PC-3 (cell line): ENCODE results near the gene CYP46A1. TPM values are rescaled to one million over a fixed set of nuclear protein-coding genes. Genes with fewer than 3 reads are reported as not detected.

Experiments used
- ATAC-seq: fragments of 200-7000 bp; cut with Tn5 transposase; 2 replicates; pipeline ENCODE4 v1.9.1; 2020; ENCODE audit warnings: mild to moderate bottlenecking, moderate library complexity
- BruUV-seq: library from RNA; stranded (reverse); fragments of 400-500 nt; replicated peaks from 2 replicates; lab custom pipeline; 2021; lab: Mats Ljungman, UMichigan
- CTCF ChIA-PET: fragments of 300-600 bp; sonication (Branson Sonifier 250); formaldehyde crosslinking; loops from one replicate; lab custom pipeline; 2022; ENCODE audit warnings: antibody characterized with exemption; lab: Charles Lee
- POLR2A ChIA-PET: fragments of 300-600 bp; sonication (Branson Sonifier 250); formaldehyde crosslinking; loops from one replicate; lab custom pipeline; 2022; ENCODE audit warnings: antibody characterized with exemption; ENCODE audit not compliant: unreplicated experiment; lab: Charles Lee
- DNase-seq: peaks from one replicate; pipeline ENCODE4 v3.0.0-alpha.2; 2015
- H2AFZ ChIP-seq: fragments of 300-600 bp; sonication (generic); 2 replicates; pipeline ENCODE4 v1.6.0; 2016; ENCODE audit warnings: antibody characterized with exemption, low read length
- H3F3A ChIP-seq: fragments of 300-600 bp; sonication (generic); one replicate; pipeline ENCODE4 v1.6.0; 2017; ENCODE audit warnings: antibody characterized with exemption, low read length, control low read depth, mild to moderate bottlenecking; ENCODE audit not compliant: unreplicated experiment
- H3K27ac ChIP-seq: fragments of 300-600 bp; sonication (generic); 2 replicates; pipeline ENCODE4 v1.5.1; 2016; ENCODE audit warnings: mild to moderate bottlenecking, low read length
- H3K27me3 ChIP-seq: fragments of 300-600 bp; sonication (generic); 2 replicates; pipeline ENCODE4 v1.6.1; 2016; ENCODE audit warnings: low read length, mixed read lengths
- H3K36me3 ChIP-seq: fragments of 300-600 bp; sonication (generic); 2 replicates; pipeline ENCODE4 v1.6.1; 2016; ENCODE audit warnings: low read depth, mixed run types, low read length, mixed read lengths
- H3K4me1 ChIP-seq: fragments of 300-600 bp; sonication (generic); 2 replicates; pipeline ENCODE4 v1.5.1; 2016; ENCODE audit warnings: low read length; ENCODE audit not compliant: insufficient read depth
- H3K4me2 ChIP-seq: fragments of 300-600 bp; sonication (generic); 2 replicates; pipeline ENCODE4 v1.6.0; 2016; ENCODE audit warnings: low read length
- H3K4me3 ChIP-seq: fragments of 300-600 bp; sonication (generic); 2 replicates; pipeline ENCODE4 v1.5.1; 2016; ENCODE audit warnings: mild to moderate bottlenecking, low read length, mixed read lengths
- H3K79me2 ChIP-seq: fragments of 300-600 bp; sonication (generic); 2 replicates; pipeline ENCODE4 v1.6.1; 2017; ENCODE audit warnings: low read length, mixed read lengths
- H3K9ac ChIP-seq: fragments of 300-600 bp; sonication (generic); 2 replicates; pipeline ENCODE4 v1.6.0; 2016; ENCODE audit warnings: mild to moderate bottlenecking, low read length
- H3K9me2 ChIP-seq: fragments of 300-600 bp; sonication (generic); replicated peaks from 2 replicates; pipeline ENCODE4 v1.6.1; 2016; ENCODE audit warnings: mixed run types, low read length, mixed read lengths
- H3K9me3 ChIP-seq: fragments of 300-600 bp; sonication (generic); 2 replicates; pipeline ENCODE4 v1.6.1; 2016; ENCODE audit warnings: low read length, mixed read lengths
- H4K20me1 ChIP-seq: fragments of 300-600 bp; sonication (generic); 2 replicates; pipeline ENCODE4 v1.6.1; 2016; ENCODE audit warnings: low read length, mixed read lengths
- EZH2 ChIP-seq: fragments of 300-600 bp; sonication (generic); IDR thresholded peaks from one replicate; pipeline ENCODE4 v1.6.1; 2017; ENCODE audit warnings: antibody characterized with exemption, mild to moderate bottlenecking, low read length; ENCODE audit not compliant: unreplicated experiment
- EZH2phosphoT487 ChIP-seq: fragments of 300-600 bp; sonication (generic); IDR thresholded peaks from 2 replicates; pipeline ENCODE4 v1.6.1; 2018; ENCODE audit warnings: mild to moderate bottlenecking, antibody characterized with exemption, low read length, borderline replicate concordance
- intact Hi-C: fragments of 100-400 bp; cut with micrococcal nuclease; formaldehyde crosslinking; loops from 2 replicates; pipeline ENCODE4 v1.9.0; 2023
- total RNA-seq: library from RNA; depleted of rRNA; stranded (reverse); fragments of >200 nt; gene quantifications from 2 replicates; pipeline ENCODE4 v1.2.3, GENCODE V29; 2014
- TF ChIP-seq, protein P1 (sequence below): fragments of 300-600 bp; sonication (generic); conservative IDR thresholded peaks from 2 replicates; pipeline ENCODE4 v1.5.1; 2017; ENCODE audit warnings: antibody characterized with exemption, low read depth, mild to moderate bottlenecking, low read length

The CYP46A1 gene
- total RNA-seq, 1 experiment from 2014 or later: 1.2 TPM

- Histone ChIP-seq H3K27me3 (no peaks in the 10 kb centered on the region), H3K27ac (no peak overlapping the region), H3K4me3 (no peak overlapping the region), H3K4me1 (no peaks in the 10 kb centered on the region), H3K79me2 (no peaks in the 10 kb centered on the region), H3K9me3 (no peaks in the 10 kb centered on the region), H3K36me3 (no peaks in the 10 kb centered on the region), H2AFZ (no peak overlapping the region), H3F3A (no peaks in the 10 kb centered on the region), H3K9ac (no peak overlapping the region), H3K4me2 (no peak overlapping the region), H3K9me2 (no peaks in the 10 kb centered on the region), H4K20me1 (no peaks in the 10 kb centered on the region)
- ATAC-seq: no peak
- intact Hi-C loops: no loop called here
- POLR2A ChIA-PET: interaction anchor here (0.6 kb wide), 1 partner anchor 15 kb away, joined by 3 read pairs; the partner anchor contains the start of gene CYP46A1
- no TSS peak for BruUV-seq
- no peak for DNase-seq
- CTCF ChIA-PET: interaction anchor here (0.5 kb wide), 1 partner anchor 231 kb away, joined by 3 read pairs; no protein-coding TSS in a partner anchor
- TF ChIP-seq EZH2 (no peak), EZH2phosphoT487 (no peak)
- TF ChIP-seq, protein P1, sequence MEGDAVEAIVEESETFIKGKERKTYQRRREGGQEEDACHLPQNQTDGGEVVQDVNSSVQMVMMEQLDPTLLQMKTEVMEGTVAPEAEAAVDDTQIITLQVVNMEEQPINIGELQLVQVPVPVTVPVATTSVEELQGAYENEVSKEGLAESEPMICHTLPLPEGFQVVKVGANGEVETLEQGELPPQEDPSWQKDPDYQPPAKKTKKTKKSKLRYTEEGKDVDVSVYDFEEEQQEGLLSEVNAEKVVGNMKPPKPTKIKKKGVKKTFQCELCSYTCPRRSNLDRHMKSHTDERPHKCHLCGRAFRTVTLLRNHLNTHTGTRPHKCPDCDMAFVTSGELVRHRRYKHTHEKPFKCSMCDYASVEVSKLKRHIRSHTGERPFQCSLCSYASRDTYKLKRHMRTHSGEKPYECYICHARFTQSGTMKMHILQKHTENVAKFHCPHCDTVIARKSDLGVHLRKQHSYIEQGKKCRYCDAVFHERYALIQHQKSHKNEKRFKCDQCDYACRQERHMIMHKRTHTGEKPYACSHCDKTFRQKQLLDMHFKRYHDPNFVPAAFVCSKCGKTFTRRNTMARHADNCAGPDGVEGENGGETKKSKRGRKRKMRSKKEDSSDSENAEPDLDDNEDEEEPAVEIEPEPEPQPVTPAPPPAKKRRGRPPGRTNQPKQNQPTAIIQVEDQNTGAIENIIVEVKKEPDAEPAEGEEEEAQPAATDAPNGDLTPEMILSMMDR: no peak
These were observed 15.5 kb upstream of the CYP46A1 start for GRCh38 chr14:99668307-99669295.

GRCh38 chr14:99670361-99671234 is 13.5 kb upstream of the CYP46A1 start:
- no peaks in the 10 kb centered on the region for H3K9me2 ChIP-seq
- no peaks in the 10 kb centered on the region for H3K36me3 ChIP-seq
- H2AFZ ChIP-seq: no peak overlapping the region
- H3F3A ChIP-seq: no peaks in the 10 kb centered on the region
- H3K27ac ChIP-seq: no peak overlapping the region
- ATAC-seq (no peak), DNase-seq (no peak)
- no peaks in the 10 kb centered on the region for H4K20me1 ChIP-seq
- TF ChIP-seq EZH2phosphoT487 (no peak), EZH2 (no peak)
- H3K9ac ChIP-seq: no peak overlapping the region
- H3K79me2 ChIP-seq: no peaks in the 10 kb centered on the region
- H3K27me3 ChIP-seq: no peaks in the 10 kb centered on the region
- H3K9me3 ChIP-seq: no peaks in the 10 kb centered on the region
- H3K4me1 ChIP-seq: no peaks in the 10 kb centered on the region
- no TSS peak for BruUV-seq
- CTCF ChIA-PET: no interaction called here
- intact Hi-C loops: no loop called here
- H3K4me3 ChIP-seq: no peak overlapping the region
- H3K4me2 ChIP-seq: no peak overlapping the region
- POLR2A ChIA-PET: no interaction called here
